Endothelial cell of umbilical vein (primary cell): Measurements from ENCODE around the gene KCNRG. TPM values are rescaled to one million over a fixed set of nuclear protein-coding genes. Genes with fewer than 3 reads are reported as not detected.

Experiments
- BruUV-seq: library from RNA; stranded (reverse); fragments of 400-500 nt; replicated peaks from 2 replicates; lab custom pipeline; 2021; lab: Mats Ljungman, UMichigan
- CTCF ChIA-PET: fragments of 300-600, 350-600 bp; sonication (Branson Sonifier 250); formaldehyde crosslinking; loops from one replicate; lab custom pipeline; 2021; ENCODE audit warnings: antibody characterized with exemption, inconsistent platforms; lab: Charles Lee
- POLR2A ChIA-PET: fragments of 300-600, 350-600 bp; sonication (Branson Sonifier 250); formaldehyde crosslinking; loops from one replicate; lab custom pipeline; 2021; ENCODE audit warnings: antibody characterized with exemption, inconsistent platforms; lab: Charles Lee
- DNase-seq: peaks from one replicate; pipeline ENCODE4 v3.0.0-alpha.2; 2011; ENCODE audit warnings: low read depth, low spot score
- FAIRE-seq: peaks from 2 replicates; lab custom pipeline; 2011; peaks lifted over from hg19 to GRCh38; lab: Jason Lieb, UNC
- H2AFZ ChIP-seq: 2 replicates; pipeline ENCODE4 v1.6.0; 2012; ENCODE audit warnings: low read depth, low read length, control low read depth, inconsistent platforms
- H3K27ac ChIP-seq: 2 replicates; pipeline ENCODE4 v1.5.1; 2011; ENCODE audit warnings: low read depth, mild to moderate bottlenecking, control low read depth, low read length, moderate library complexity; ENCODE audit not compliant: insufficient read depth
- H3K27me3 ChIP-seq, 2 experiments: 2 replicates each; pipeline versions ENCODE4 v1.6.0 to v1.6.1; 2011; ENCODE audit warnings: low read length in 2 of 2, mixed read lengths in 1 of 2; ENCODE audit not compliant: control insufficient read depth in 2 of 2, insufficient read depth in 2 of 2
- H3K36me3 ChIP-seq, 2 experiments: 2 replicates in 1 of 2; 3 replicates in 1 of 2; pipeline ENCODE4 v1.5.1; 2011; ENCODE audit warnings: low read length in 2 of 2, mild to moderate bottlenecking in 1 of 2, moderate library complexity in 1 of 2; ENCODE audit not compliant: control insufficient read depth in 2 of 2, insufficient read depth in 2 of 2; ENCODE audit errors: extremely low read depth in 1 of 2
- H3K4me1 ChIP-seq: 3 replicates; pipeline ENCODE4 v1.5.1; 2011; ENCODE audit warnings: mild to moderate bottlenecking, low read length; ENCODE audit not compliant: control insufficient read depth, insufficient read depth; ENCODE audit errors: extremely low read depth
- H3K4me2 ChIP-seq: 2 replicates; pipeline ENCODE4 v1.6.1; 2011; ENCODE audit warnings: low read length, control low read depth, mixed read lengths; ENCODE audit not compliant: insufficient read depth
- H3K4me3 ChIP-seq, 3 experiments: fragments of 200-600 bp in 1 of 3; sonication (generic), shearing (Covaris generic) in 1 of 3; replicated peaks in 1 of 3; 2 replicates each; pipeline ENCODE4 v1.5.1; 2011 to 2016; ENCODE audit warnings: control low read depth in 3 of 3, low read length in 3 of 3, mild to moderate bottlenecking in 2 of 3, inconsistent platforms in 1 of 3, low read depth in 1 of 3, moderate library complexity in 1 of 3; ENCODE audit not compliant: insufficient read depth in 1 of 3
- H3K79me2 ChIP-seq: 2 replicates; pipeline ENCODE4 v1.6.0; 2012; ENCODE audit warnings: low read length, inconsistent platforms; ENCODE audit not compliant: control insufficient read depth, insufficient read depth
- H3K9ac ChIP-seq: replicated peaks from 2 replicates; pipeline ENCODE3; 2011; ENCODE audit warnings: low read length, control low read depth; ENCODE audit not compliant: insufficient read depth; ENCODE audit errors: extremely low read depth
- H3K9me1 ChIP-seq: replicated peaks from 3 replicates; pipeline ENCODE4 v1.6.0; 2011; ENCODE audit warnings: mild to moderate bottlenecking, low read length; ENCODE audit not compliant: control insufficient read depth, insufficient read depth; ENCODE audit errors: extremely low read depth
- H3K9me3 ChIP-seq: replicated peaks from 2 replicates; pipeline ENCODE4 v1.5.1; 2012; ENCODE audit warnings: low read length, inconsistent platforms; ENCODE audit not compliant: control insufficient read depth, insufficient read depth
- H4K20me1 ChIP-seq: replicated peaks from 2 replicates; pipeline ENCODE3; 2011; ENCODE audit warnings: mild to moderate bottlenecking, low read length; ENCODE audit not compliant: control insufficient read depth, insufficient read depth; ENCODE audit errors: extremely low read depth
- CTCF ChIP-seq, 2 donors: IDR thresholded peaks; 1 replicate in 1 of 2; 2 replicates in 1 of 2; pipeline ENCODE4 v1.5.1; 2011; ENCODE audit warnings: low read length in 2 of 2, mild to moderate bottlenecking in 2 of 2, moderate library complexity in 2 of 2, control low read depth in 1 of 2, inconsistent platforms in 1 of 2, low read depth in 1 of 2; ENCODE audit not compliant: insufficient read depth in 1 of 2; ENCODE audit errors: extremely low read depth in 1 of 2
- EZH2 ChIP-seq: IDR thresholded peaks from 2 replicates; pipeline ENCODE4 v1.6.1; 2012; ENCODE audit warnings: borderline replicate concordance, low read depth, mild to moderate bottlenecking, moderate library complexity, low read length, inconsistent platforms; ENCODE audit not compliant: severe bottlenecking
- FOS ChIP-seq: IDR thresholded peaks from 2 replicates; pipeline ENCODE4 v1.6.1; 2011; ENCODE audit warnings: mild to moderate bottlenecking, low read length, moderate library complexity, borderline replicate concordance; ENCODE audit not compliant: insufficient read depth
- GATA2 ChIP-seq: IDR thresholded peaks from 2 replicates; pipeline ENCODE4 v1.7.0; 2011; ENCODE audit warnings: low read depth, mild to moderate bottlenecking, moderate library complexity, mixed read lengths, low read length; ENCODE audit not compliant: insufficient read length, insufficient read depth
- JUN ChIP-seq: IDR thresholded peaks from 2 replicates; pipeline ENCODE4 v1.6.1; 2011; ENCODE audit warnings: borderline replicate concordance, low read depth; ENCODE audit not compliant: insufficient read length, insufficient read depth
- MYC ChIP-seq: IDR thresholded peaks from one replicate; pipeline ENCODE4 v1.6.1; 2011; ENCODE audit warnings: mild to moderate bottlenecking, low read depth, low read length
- POLR2A ChIP-seq: IDR thresholded peaks from 2 replicates; pipeline ENCODE4 v1.6.1; 2012; ENCODE audit warnings: low read depth, mild to moderate bottlenecking, control low read depth, low read length
- POLR2AphosphoS5 ChIP-seq: IDR thresholded peaks from 2 replicates; pipeline ENCODE4 v1.6.1; 2012; ENCODE audit warnings: low read depth, mild to moderate bottlenecking, control low read depth, low read length, moderate library complexity; ENCODE audit not compliant: insufficient read depth
- dilution Hi-C: fragments of 300-500 bp; cut with MboI; formaldehyde crosslinking; loops from one replicate; pipeline ENCODE4 v1.15.0; 2019; ENCODE audit warnings: low sequenced_read_pairs; ENCODE audit not compliant: extremely low pct_ligation_motif_present
- intact Hi-C: fragments of 100-400 bp; cut with micrococcal nuclease; formaldehyde crosslinking; loops from one replicate; pipeline ENCODE4 v1.10.0; 2022
- polyA plus RNA-seq, 4 experiments: library from polyadenylated mRNA; depleted of rRNA in 3 of 4; stranded (reverse) in 3 of 4; unstranded in 1 of 4; fragments of >200 nt; gene quantifications; 2 replicates each; pipeline versions ENCODE4 v1.2.1 to v1.2.3, GENCODE V29; 2011 to 2012; ENCODE audit warnings: missing spikeins in 1 of 4
- total RNA-seq: library from RNA; stranded (reverse); gene quantifications from 2 replicates; pipeline ENCODE4 v1.2.3, GENCODE V29; 2021
- TF ChIP-seq, protein P1 (sequence below): IDR thresholded peaks from 2 replicates; pipeline ENCODE4 v1.6.1; 2011; ENCODE audit not compliant: insufficient read depth, insufficient read length

Gene KCNRG
- total and polyA plus RNA-seq, 2 donors (not counting 3 experiments of a cell fraction or from before 2014, with no cell fraction given) = 0.86 to 1.3 TPM

- no peak overlapping the region for H3K9ac ChIP-seq
- dilution Hi-C loops (no loop called here), intact Hi-C loops (no loop called here)
- TF ChIP-seq, protein P1, sequence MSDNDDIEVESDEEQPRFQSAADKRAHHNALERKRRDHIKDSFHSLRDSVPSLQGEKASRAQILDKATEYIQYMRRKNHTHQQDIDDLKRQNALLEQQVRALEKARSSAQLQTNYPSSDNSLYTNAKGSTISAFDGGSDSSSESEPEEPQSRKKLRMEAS = no peak
- TF ChIP-seq GATA2 (no peak), MYC (no peak), JUN (no peak), CTCF (IDR thresholded peaks at IDR 0.05; ENCODE audit: extremely low read depth in 1 of 2, insufficient read depth in 1 of 2, low read depth in 1 of 2, low read length in 2 of 2) (no peak), POLR2AphosphoS5 (no peak), EZH2 (no peak), POLR2A (no peak), FOS (no peak)
- H2AFZ ChIP-seq = no peak overlapping the region
- no peak for DNase-seq
- H3K4me1 ChIP-seq = no peaks in the 10 kb centered on the region
- no peaks in the 10 kb centered on the region for H4K20me1 ChIP-seq
- H3K27ac ChIP-seq = no peak overlapping the region
- H3K9me1 ChIP-seq = no peaks in the 10 kb centered on the region
- H3K9me3 ChIP-seq = no peaks in the 10 kb centered on the region
- H3K27me3 ChIP-seq = no peaks in the 10 kb centered on the region
- FAIRE-seq = no peak
- no peak overlapping the region for H3K4me3 ChIP-seq
- no peaks in the 10 kb centered on the region for H3K79me2 ChIP-seq
- H3K36me3 ChIP-seq = no peaks in the 10 kb centered on the region
- no peak overlapping the region for H3K4me2 ChIP-seq
- BruUV-seq = no TSS peak
- CTCF ChIA-PET = no interaction called here
- POLR2A ChIA-PET = no interaction called here
Measured at GRCh38 chr13:50030315-50030714, 15.1 kb downstream of the KCNRG start.
